ENCODE data around the gene RAPH1.

DNA sequence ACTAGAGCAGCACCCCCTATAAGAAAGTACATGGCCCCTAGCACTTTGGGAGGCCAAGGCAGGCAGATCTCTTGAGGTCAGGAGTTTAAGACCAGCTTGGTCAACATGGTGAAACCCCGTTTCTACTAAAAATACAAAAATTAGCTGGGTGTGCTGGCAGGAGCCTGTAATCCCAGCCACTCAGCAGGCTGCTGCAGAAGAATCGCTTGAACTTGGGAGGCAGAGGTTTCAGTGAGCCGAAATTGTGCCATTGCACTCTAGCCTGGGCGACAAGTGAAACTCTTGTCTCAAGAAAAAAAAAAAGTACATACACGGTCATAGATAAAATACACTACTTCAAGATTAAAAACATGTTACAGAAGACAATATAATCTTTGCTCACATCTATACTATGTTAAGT is 63.8 kb downstream of the RAPH1 start:
- TF ChIP-seq, protein P1, sequence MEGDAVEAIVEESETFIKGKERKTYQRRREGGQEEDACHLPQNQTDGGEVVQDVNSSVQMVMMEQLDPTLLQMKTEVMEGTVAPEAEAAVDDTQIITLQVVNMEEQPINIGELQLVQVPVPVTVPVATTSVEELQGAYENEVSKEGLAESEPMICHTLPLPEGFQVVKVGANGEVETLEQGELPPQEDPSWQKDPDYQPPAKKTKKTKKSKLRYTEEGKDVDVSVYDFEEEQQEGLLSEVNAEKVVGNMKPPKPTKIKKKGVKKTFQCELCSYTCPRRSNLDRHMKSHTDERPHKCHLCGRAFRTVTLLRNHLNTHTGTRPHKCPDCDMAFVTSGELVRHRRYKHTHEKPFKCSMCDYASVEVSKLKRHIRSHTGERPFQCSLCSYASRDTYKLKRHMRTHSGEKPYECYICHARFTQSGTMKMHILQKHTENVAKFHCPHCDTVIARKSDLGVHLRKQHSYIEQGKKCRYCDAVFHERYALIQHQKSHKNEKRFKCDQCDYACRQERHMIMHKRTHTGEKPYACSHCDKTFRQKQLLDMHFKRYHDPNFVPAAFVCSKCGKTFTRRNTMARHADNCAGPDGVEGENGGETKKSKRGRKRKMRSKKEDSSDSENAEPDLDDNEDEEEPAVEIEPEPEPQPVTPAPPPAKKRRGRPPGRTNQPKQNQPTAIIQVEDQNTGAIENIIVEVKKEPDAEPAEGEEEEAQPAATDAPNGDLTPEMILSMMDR (IDR thresholded peaks at IDR 0.05), result no peak
- TF ChIP-seq POLR2A (IDR thresholded peaks at IDR 0.05), result no peak
